Adrenal gland (tissue), 12 donors: Measurements from ENCODE around the gene ADCY2. TPM values are rescaled to one million over a fixed set of nuclear protein-coding genes. Genes with fewer than 3 reads are reported as not detected.

Source experiments
- DNase-seq, 7 donors: peaks; one replicate each; pipeline ENCODE4 v3.0.0-alpha.2; 2019 to 2020
- H3K27ac ChIP-seq, 5 donors: fragments of 200-600 bp; sonication (generic) in 4 of 5; 1 replicate in 3 of 5; 2 replicates in 2 of 5; pipeline versions ENCODE4 v1.5.1 to v1.8.0; 2016 to 2020; ENCODE audit warnings: mild to moderate bottlenecking in 1 of 5
- H3K27me3 ChIP-seq: fragments of 200-600 bp; 2 replicates; pipeline ENCODE4 v1.8.0; 2021
- H3K36me3 ChIP-seq, 2 donors: fragments of 200-600 bp; replicated peaks in 1 of 2; 1 replicate in 1 of 2; 2 replicates in 1 of 2; pipeline versions ENCODE4 v1.5.1 to v1.8.0; 2018 to 2022
- H3K4me1 ChIP-seq, 2 donors: fragments of 200-600 bp; replicated peaks in 1 of 2; 1 replicate in 1 of 2; 2 replicates in 1 of 2; pipeline versions ENCODE4 v1.5.1 to v1.8.0; 2018 to 2021
- H3K4me3 ChIP-seq, 4 donors: fragments of 200-600 bp; sonication (generic) in 3 of 4; one replicate each; pipeline ENCODE4 v1.5.1; 2016 to 2018
- H3K9me3 ChIP-seq, 3 donors: fragments of 200-600 bp; sonication (generic) in 1 of 3; replicated peaks in 1 of 3; 1 replicate in 2 of 3; 2 replicates in 1 of 3; pipeline versions ENCODE4 v1.5.1 to v1.8.0; 2016 to 2021
- POLR2A ChIP-seq, 2 donors: fragments of 450-650 bp; IDR thresholded peaks; one replicate each; pipeline ENCODE4 v1.6.1; 2017; ENCODE audit warnings: antibody characterized with exemption in 2 of 2, mild to moderate bottlenecking in 2 of 2, moderate library complexity in 1 of 2
- WGBS, 4 donors: extraction: QIAGEN DNeasy Blood & Tissue Kit in 2 of 4; methylation state at CpG; one replicate each; pipeline versions ENCODE4 v1.1.5 to v1.1.7; 2013 to 2017; 5-methylcytosine and 5-hydroxymethylcytosine counted together
- intact Hi-C, 2 donors: fragments of 100-400 bp; cut with DNase I; formaldehyde crosslinking; loops; one replicate each; pipeline versions ENCODE4 v1.14.1 to v1.15.0; 2022 to 2023
- polyA plus RNA-seq, 3 donors: library from polyadenylated mRNA; stranded (reverse); fragments of 200-250 nt in 2 of 3; fragments of 350-450 nt in 1 of 3; fragmentation: Illumina TruSeq in 1 of 3; extraction: RNeasy Lipid Tissue Mini Kit (QIAGEN cat#74804) in 1 of 3; gene quantifications; one replicate each; pipeline ENCODE4 v1.2.3, GENCODE V29; 2013 to 2014
- total RNA-seq, 9 donors: library from RNA; depleted of rRNA in 4 of 9; stranded (reverse); fragments of >200 nt in 4 of 9; fragments of 120-200 nt in 1 of 9; fragmentation: NEBNext Ultra II Directional in 1 of 9; extraction: Animal tissue kit (Norgen Biotek cat#: 25700) in 1 of 9; gene quantifications; one replicate each; pipeline versions ENCODE4 v1.1.0 to v1.2.4, GENCODE V29; 2013 to 2023
- TF ChIP-seq, protein P1 (sequence below), 6 experiments: fragments of 450-650 bp in 4 of 6; fragments of 200-600 bp in 2 of 6; sonication (generic) in 1 of 6; IDR thresholded peaks; 1 replicate in 5 of 6; 2 replicates in 1 of 6; pipeline versions ENCODE4 v1.5.1 to v1.8.0; 2016 to 2021; ENCODE audit warnings: antibody characterized with exemption in 6 of 6, mild to moderate bottlenecking in 2 of 6, moderate library complexity in 1 of 6
- donor health status: healthy with polysubstance abuse.
- donor health status: Bipolar disorder and iron deficiency.
- donor health status: DM: yes; HTN: yes; CAD: no.
- donor health status: DM: no; HTN: no; CAD: no.
- donor health status: DM: no; HTN: no; CAD: no.
- donor health status: DM: yes; HTN: yes; CAD: no.

Gene ADCY2
- total and polyA plus RNA-seq, 12 donors: 0.85 to 6.6 (median 2.3) TPM

DNA sequence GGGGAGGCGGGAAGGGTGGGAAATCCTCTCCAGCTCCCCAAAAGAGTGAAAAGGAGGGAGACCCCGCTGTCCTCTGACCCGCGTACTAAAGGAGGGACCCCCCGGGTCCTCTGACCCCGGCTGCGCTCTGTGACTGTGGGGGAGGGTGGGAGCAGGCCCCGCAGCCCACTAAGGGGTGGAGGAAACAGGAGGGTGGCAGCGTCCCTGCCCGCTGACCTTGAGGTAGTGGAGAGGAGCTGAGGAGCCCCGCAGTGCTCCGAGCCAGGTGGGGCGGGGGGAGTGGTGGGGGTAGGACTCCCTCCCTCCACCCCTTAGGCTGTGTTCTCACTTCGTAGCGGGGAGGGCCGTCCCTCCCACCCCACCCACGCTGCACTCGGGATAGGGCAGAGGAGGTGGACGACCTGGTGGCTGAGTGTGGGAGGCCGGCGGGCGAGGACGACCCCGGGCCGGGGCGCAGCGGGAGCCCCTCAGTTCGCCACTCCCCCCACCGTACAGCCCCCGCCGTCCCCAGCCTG is 449 bp upstream of the ADCY2 start:
- intact Hi-C loops: loop anchor here in 1 of 2 donors (10.0 kb wide), 1 partner anchor 631 kb away; no protein-coding TSS in a partner anchor
- whole genome bisulfite sequencing, 4 donors: 2 to 5% (median 3%) methylated on average over 4 to 31 of the region's 31 CpGs
- H3K4me1 ChIP-seq: peaks cover 3 to 5% of the 10 kb centered on the region in 2 donors
- no peak for TF ChIP-seq POLR2A (IDR thresholded peaks at IDR 0.05)
- TF ChIP-seq, protein P1, sequence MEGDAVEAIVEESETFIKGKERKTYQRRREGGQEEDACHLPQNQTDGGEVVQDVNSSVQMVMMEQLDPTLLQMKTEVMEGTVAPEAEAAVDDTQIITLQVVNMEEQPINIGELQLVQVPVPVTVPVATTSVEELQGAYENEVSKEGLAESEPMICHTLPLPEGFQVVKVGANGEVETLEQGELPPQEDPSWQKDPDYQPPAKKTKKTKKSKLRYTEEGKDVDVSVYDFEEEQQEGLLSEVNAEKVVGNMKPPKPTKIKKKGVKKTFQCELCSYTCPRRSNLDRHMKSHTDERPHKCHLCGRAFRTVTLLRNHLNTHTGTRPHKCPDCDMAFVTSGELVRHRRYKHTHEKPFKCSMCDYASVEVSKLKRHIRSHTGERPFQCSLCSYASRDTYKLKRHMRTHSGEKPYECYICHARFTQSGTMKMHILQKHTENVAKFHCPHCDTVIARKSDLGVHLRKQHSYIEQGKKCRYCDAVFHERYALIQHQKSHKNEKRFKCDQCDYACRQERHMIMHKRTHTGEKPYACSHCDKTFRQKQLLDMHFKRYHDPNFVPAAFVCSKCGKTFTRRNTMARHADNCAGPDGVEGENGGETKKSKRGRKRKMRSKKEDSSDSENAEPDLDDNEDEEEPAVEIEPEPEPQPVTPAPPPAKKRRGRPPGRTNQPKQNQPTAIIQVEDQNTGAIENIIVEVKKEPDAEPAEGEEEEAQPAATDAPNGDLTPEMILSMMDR (IDR thresholded peaks at IDR 0.05): no peak
- H3K36me3 ChIP-seq: no peaks in the 10 kb centered on the region
- DNase-seq: no peak
- H3K27ac ChIP-seq: peak overlapping the region in 2 of 5 donors; percentile 27 to 49
- H3K27me3 ChIP-seq: peaks cover 18% of the 10 kb centered on the region
- H3K9me3 ChIP-seq: no peaks in the 10 kb centered on the region
- H3K4me3 ChIP-seq: peak overlapping the region in 1 of 4 donors; percentile 45

DNA sequence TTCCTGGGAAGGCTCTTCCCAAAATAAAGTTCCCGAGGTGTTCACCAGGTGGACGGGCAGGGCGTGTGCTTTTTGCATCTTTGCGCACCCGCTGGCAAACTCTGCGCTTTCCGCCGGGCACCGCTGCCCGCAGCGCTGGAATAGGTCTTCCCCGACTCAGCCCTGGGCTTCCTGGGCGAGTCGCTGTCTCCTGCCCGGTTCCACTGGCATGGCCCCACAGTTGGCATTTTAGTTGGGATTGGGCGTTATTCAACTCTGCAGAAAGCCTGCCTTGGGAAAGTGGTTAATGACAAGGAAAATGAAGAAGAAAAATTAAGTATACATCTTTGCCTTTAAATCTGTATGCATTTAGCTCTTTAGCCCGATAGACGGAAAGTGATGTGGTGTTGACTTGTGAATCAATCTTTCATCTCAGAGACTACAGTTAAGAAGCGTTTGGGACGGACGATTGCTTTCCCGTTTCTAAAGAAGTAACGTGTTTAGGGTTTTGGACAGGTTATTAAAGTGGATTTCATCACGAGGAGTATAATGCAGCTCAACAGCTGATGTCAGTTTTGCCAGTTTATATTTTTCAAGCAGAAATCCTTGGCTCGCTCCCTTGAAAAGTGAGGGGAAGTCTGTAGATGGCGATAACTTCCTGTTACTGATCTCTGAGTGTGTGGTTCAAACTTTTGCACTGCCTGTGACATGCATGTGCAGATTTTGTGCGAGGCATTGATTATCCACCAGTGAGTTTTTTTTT is 946 bp downstream of the ADCY2 start:
- TF ChIP-seq, protein P1 (IDR thresholded peaks at IDR 0.05): peak in 1 of 6 experiments; percentile 13
- TF ChIP-seq POLR2A (IDR thresholded peaks at IDR 0.05): no peak
- Histone ChIP-seq H3K9me3 (no peaks in the 10 kb centered on the region), H3K27me3 (peaks cover 18% of the 10 kb centered on the region), H3K4me1 (peaks cover 3 to 5% of the 10 kb centered on the region in 2 donors), H3K36me3 (no peaks in the 10 kb centered on the region), H3K4me3 (peak overlapping the region in 2 of 4 donors; percentile 0 to 59), H3K27ac (peak overlapping the region in 1 of 5 donors; percentile 47)
- WGBS, 4 donors: 1 to 2% (median 1%) methylated on average over 16 to 27 of the region's 27 CpGs
- intact Hi-C loops: loop anchor here in 1 of 2 donors (10.0 kb wide), 1 partner anchor 632 kb away; no protein-coding TSS in a partner anchor
- DNase-seq: no peak

DNA sequence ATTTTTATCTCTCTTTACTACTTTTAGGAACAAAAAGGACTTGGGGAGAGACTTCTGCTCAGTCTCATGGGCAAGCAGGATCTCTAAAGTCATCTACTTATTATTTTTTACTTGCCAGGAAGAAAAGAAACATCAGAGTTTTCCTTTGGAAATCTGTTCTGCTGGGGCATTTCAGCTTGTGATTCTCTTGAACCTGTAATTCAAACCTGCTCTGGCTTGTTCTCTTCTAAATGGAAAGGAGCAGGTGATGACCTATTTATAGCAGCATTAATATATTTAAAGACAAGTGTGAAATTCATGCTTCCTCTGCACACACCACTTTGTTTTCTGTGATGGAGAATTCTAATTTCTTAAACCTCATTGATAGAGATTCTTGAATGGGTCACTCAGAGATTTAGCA is 2.0 kb downstream of the ADCY2 start:
- Histone ChIP-seq H3K4me1 (peaks cover 3 to 5% of the 10 kb centered on the region in 2 donors), H3K36me3 (no peaks in the 10 kb centered on the region), H3K9me3 (no peaks in the 10 kb centered on the region), H3K27ac (no peak overlapping the region), H3K4me3 (no peak overlapping the region), H3K27me3 (peaks cover 18% of the 10 kb centered on the region)
- no peak for DNase-seq
- intact Hi-C loops: loop anchor here in 1 of 2 donors (10.0 kb wide), 1 partner anchor 633 kb away; no protein-coding TSS in a partner anchor
- TF ChIP-seq, protein P1 (IDR thresholded peaks at IDR 0.05): no peak
- no peak for TF ChIP-seq POLR2A (IDR thresholded peaks at IDR 0.05)

DNA sequence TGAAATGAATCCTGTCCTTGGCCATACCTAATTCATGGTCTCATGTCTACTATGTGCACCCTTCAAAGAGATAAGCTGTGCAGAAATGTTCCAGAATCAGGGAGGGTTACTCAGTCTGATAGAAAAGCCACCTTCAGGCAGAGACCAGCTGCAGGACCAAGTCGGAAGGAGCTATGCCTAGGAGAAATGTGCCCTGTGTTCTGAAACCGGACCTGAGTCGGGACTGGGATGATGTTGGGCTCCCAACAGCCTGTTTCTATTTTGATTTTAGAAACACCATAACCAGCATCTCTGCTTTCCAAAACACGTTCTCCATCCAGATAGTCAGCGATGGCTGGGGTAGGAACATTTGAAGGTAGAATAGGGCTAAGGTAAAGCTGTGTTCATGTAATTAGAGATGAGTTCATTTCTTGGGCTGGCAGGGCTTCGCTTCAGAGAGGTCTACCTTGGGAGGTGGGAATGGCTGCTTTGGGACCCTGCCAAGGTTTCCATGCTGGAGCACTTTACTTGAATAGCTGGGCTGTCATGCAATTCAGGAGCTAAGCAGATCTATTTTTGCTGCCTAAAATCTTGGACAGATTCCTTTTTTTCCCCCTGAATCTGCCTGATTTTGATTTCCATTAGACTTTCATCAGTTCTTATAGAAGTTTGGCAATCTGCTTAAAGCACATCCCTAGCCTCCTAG is 2.8 kb downstream of the ADCY2 start:
- Histone ChIP-seq H3K27ac (no peak overlapping the region), H3K4me1 (peaks cover 3 to 5% of the 10 kb centered on the region in 2 donors), H3K36me3 (no peaks in the 10 kb centered on the region), H3K4me3 (no peak overlapping the region), H3K9me3 (no peaks in the 10 kb centered on the region), H3K27me3 (peaks cover 18% of the 10 kb centered on the region)
- TF ChIP-seq, protein P1 (IDR thresholded peaks at IDR 0.05): no peak
- no peak for TF ChIP-seq POLR2A (IDR thresholded peaks at IDR 0.05)
- 88 to 98% (median 91%) methylated on average over 5 to 6 of the region's 6 CpGs for WGBS, 4 donors
- DNase-seq: no peak
- intact Hi-C loops: loop anchor here in 1 of 2 donors (10.0 kb wide), 1 partner anchor 634 kb away; no protein-coding TSS in a partner anchor
